T1000 (cell line): ENCODE data around the gene ENKUR.
"Not testable (repeated sequence)": the region's sequence is repeated elsewhere in the genome, so short reads cannot be mapped to it uniquely, and the experiment has no call there.

Experiments
- DNase-seq: peaks from one replicate; lab custom pipeline; 2025; ENCODE audit warnings: mixed read lengths; lab: John Stamatoyannopoulos, UW

ENKUR gene

GRCh38 chr10:25023278-25023677 is 7.3 kb upstream of the ENKUR start:
- DNase-seq: no peak

- no peak for DNase-seq
Observed at GRCh38 chr10:25018703-25019102, 2.7 kb upstream of the ENKUR start.

GRCh38 chr10:25017661-25018060 is 1.7 kb upstream of the ENKUR start:
- DNase-seq: no peak

- DNase-seq: no peak
Observed at GRCh38 chr10:25017154-25017590, 1.2 kb upstream of the ENKUR start.

GRCh38 chr10:25016376-25017153 is 607 bp upstream of the ENKUR start, which contains the start of gene THNSL1:
Gene THNSL1, plus strand, starts transcription at chr10:25016612. Its CDS starts 6,612 bp downstream, at chr10:25023224.
- DNase-seq: peak; percentile 95

GRCh38 chr10:25014579-25014978 is 1.4 kb downstream of the ENKUR start:
- DNase-seq: no peak

GRCh38 chr10:25011591-25011990 is 4.4 kb downstream of the ENKUR start:
- DNase-seq: not testable (repeated sequence)

- DNase-seq: no peak
Observed at GRCh38 chr10:24998044-24998443, 17.9 kb downstream of the ENKUR start.

- no peak for DNase-seq
Observed at GRCh38 chr10:24995072-24995471, 20.9 kb downstream of the ENKUR start.

- DNase-seq: no peak
Observed at GRCh38 chr10:24993237-24993958, 22.6 kb downstream of the ENKUR start.

- DNase-seq: no peak
Observed at GRCh38 chr10:24992512-24993133, 23.3 kb downstream of the ENKUR start.

GRCh38 chr10:24991298-24991697 is 24.7 kb downstream of the ENKUR start:
- DNase-seq: no peak

- DNase-seq: no peak
Observed at GRCh38 chr10:24989867-24990266, 26.1 kb downstream of the ENKUR start.

- no peak for DNase-seq
Observed at GRCh38 chr10:24988831-24989640, 26.9 kb downstream of the ENKUR start.

- no peak for DNase-seq
Observed at GRCh38 chr10:24984906-24985305, 31.1 kb downstream of the ENKUR start.

GRCh38 chr10:24983946-24984345 is 32.0 kb downstream of the ENKUR start:
- DNase-seq: no peak

- DNase-seq: no peak
Observed at GRCh38 chr10:24983130-24983529, 32.8 kb downstream of the ENKUR start.

GRCh38 chr10:24982319-24983112 is 33.4 kb downstream of the ENKUR start:
- no peak for DNase-seq

- no peak for DNase-seq
Observed at GRCh38 chr10:24981161-24981710, 34.7 kb downstream of the ENKUR start.

- DNase-seq: no peak
Observed at GRCh38 chr10:24979685-24980084, 36.3 kb downstream of the ENKUR start.

- no peak for DNase-seq
Observed at GRCh38 chr10:24974976-24975375, 41.0 kb downstream of the ENKUR start.
